Testis (tissue), 2 donors: ENCODE results near the gene GFOD1.

ENCODE experiments used
- POLR2A ChIP-seq: fragments of 450-650 bp; IDR thresholded peaks from one replicate; pipeline ENCODE4 v1.6.1; 2017; ENCODE audit warnings: antibody characterized with exemption, mild to moderate bottlenecking, moderate library complexity
- TF ChIP-seq, protein P1 (sequence below), 3 experiments: fragments of 450-650 bp in 2 of 3; fragments of 200-600 bp in 1 of 3; sonication (generic) in 1 of 3; IDR thresholded peaks; one replicate each; pipeline ENCODE4 v1.5.1; 2016 to 2019; ENCODE audit warnings: antibody characterized with exemption in 3 of 3, mild to moderate bottlenecking in 2 of 3, moderate library complexity in 1 of 3

GRCh38 chr6:13413900-13414555 lies 73.4 kb downstream of the GFOD1 start:
- TF ChIP-seq, protein P1, sequence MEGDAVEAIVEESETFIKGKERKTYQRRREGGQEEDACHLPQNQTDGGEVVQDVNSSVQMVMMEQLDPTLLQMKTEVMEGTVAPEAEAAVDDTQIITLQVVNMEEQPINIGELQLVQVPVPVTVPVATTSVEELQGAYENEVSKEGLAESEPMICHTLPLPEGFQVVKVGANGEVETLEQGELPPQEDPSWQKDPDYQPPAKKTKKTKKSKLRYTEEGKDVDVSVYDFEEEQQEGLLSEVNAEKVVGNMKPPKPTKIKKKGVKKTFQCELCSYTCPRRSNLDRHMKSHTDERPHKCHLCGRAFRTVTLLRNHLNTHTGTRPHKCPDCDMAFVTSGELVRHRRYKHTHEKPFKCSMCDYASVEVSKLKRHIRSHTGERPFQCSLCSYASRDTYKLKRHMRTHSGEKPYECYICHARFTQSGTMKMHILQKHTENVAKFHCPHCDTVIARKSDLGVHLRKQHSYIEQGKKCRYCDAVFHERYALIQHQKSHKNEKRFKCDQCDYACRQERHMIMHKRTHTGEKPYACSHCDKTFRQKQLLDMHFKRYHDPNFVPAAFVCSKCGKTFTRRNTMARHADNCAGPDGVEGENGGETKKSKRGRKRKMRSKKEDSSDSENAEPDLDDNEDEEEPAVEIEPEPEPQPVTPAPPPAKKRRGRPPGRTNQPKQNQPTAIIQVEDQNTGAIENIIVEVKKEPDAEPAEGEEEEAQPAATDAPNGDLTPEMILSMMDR (IDR thresholded peaks at IDR 0.05), result no peak
- TF ChIP-seq POLR2A, result no peak
